Measurements from ENCODE around the gene DNAJC24. TPM values are rescaled to one million over a fixed set of nuclear protein-coding genes. Genes with fewer than 3 reads are reported as not detected.

The DNAJC24 gene
- total RNA-seq, 1 experiment from 2014 or later, result 18.3 TPM

DNA sequence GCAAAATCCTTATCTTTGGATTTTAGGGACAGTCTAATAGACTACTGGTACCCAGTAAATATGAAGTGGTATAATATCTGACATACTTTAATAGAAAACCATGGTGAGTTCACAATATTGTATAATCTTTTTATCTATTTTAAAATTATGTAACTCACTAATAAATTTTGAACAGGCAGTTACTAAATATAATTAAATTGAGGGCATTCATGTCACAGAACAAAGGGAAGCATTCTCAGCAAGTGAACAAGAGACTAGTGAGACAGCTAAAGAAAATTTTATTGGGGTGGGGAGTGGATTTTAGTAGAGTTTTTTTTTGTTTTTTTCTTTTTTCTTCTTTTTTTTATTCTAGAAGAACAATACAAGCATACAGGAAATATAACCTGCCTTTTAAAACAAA, 55.0 kb downstream of the DNAJC24 start:
- no peak overlapping the region for H2AFZ ChIP-seq (ENCODE audit: low read depth, low read length, poor library complexity, severe bottlenecking)
- no peak for TF ChIP-seq SRF (IDR thresholded peaks at IDR 0.05; ENCODE audit: low read depth)
- H3K27me3 ChIP-seq (ENCODE audit: insufficient read depth, low read length), result no peaks in the 10 kb centered on the region
- no peak overlapping the region for H3K9ac ChIP-seq (ENCODE audit: low read length)
- H3K79me2 ChIP-seq (ENCODE audit: insufficient read depth, low read length), result no peaks in the 10 kb centered on the region
- no TSS peak for BruUV-seq (replicated peaks)
- H3K9me3 ChIP-seq (ENCODE audit: control insufficient read depth in 1 of 2, insufficient read depth in 1 of 2, low read depth in 1 of 2, low read length in 2 of 2), result no peaks in the 10 kb centered on the region
- H3K4me3 ChIP-seq (replicated peaks in 1 of 2; ENCODE audit: low read depth in 1 of 2, low read length in 2 of 2), result no peak overlapping the region
- no peaks in the 10 kb centered on the region for H3K4me1 ChIP-seq (ENCODE audit: control insufficient read depth in 1 of 2, insufficient read depth in 2 of 2, low read length in 2 of 2)
- ChIA-PET RAD21 (ENCODE audit: low non-redundant PET in 1 of 2, low total read pairs in 2 of 2, uncharacterized antibody in 2 of 2, unreplicated experiment in 2 of 2) (no interaction called here), POLR2A (interaction anchor here (1.5 kb wide), 1 partner anchor 55 kb away, joined by 3 read pairs; the partner anchor contains the start of genes DCDC1 and DNAJC24), CTCF (no interaction called here)
- H4K20me1 ChIP-seq (ENCODE audit: insufficient read depth), result no peaks in the 10 kb centered on the region
- no peak for ATAC-seq
- no peak overlapping the region for H3K27ac ChIP-seq (ENCODE audit: low read depth, low read length)
- H3K36me3 ChIP-seq (ENCODE audit: control insufficient read depth in 1 of 2, insufficient read depth in 2 of 2, low read length in 2 of 2), result no peaks in the 10 kb centered on the region
- no peak overlapping the region for H3K4me2 ChIP-seq (ENCODE audit: low read length)
- intact Hi-C loops (cut with micrococcal nuclease), result no loop called here
- H3K9me2 ChIP-seq (ENCODE audit: insufficient read depth), result no peaks in the 10 kb centered on the region
- DNase-seq (ENCODE audit: low read depth, low spot score), result no peak

DNA sequence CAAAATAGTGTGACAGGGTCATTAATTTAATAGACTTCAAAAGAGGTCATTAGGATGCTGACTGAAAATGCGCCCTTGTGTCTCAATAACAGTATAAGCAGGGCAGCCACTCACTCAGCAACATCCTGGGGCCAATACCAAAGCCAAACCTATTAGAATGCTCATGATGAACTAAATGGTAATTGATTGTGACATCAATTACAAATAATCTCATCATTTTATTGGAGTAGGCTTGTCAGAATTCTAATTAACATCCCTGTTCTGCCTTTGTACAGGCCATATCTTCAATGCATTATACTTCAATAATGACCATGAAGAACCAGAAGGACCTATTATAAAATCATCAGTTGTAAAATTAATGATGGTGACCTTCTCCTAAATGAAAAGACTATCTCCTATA, 64.2 kb downstream of the DNAJC24 start:
- no peak overlapping the region for H3K4me3 ChIP-seq (replicated peaks in 1 of 2; ENCODE audit: low read depth in 1 of 2, low read length in 2 of 2)
- ATAC-seq (no peak), DNase-seq (ENCODE audit: low read depth, low spot score) (no peak)
- H4K20me1 ChIP-seq (ENCODE audit: insufficient read depth), result no peaks in the 10 kb centered on the region
- H3K36me3 ChIP-seq (ENCODE audit: control insufficient read depth in 1 of 2, insufficient read depth in 2 of 2, low read length in 2 of 2), result peaks cover 2% of the 10 kb centered on the region in 2 experiments; a peak in 1 of 4 replicates
- POLR2A ChIA-PET, result no interaction called here
- no peaks in the 10 kb centered on the region for H3K9me3 ChIP-seq (ENCODE audit: control insufficient read depth in 1 of 2, insufficient read depth in 1 of 2, low read depth in 1 of 2, low read length in 2 of 2)
- intact Hi-C loops (cut with micrococcal nuclease), result no loop called here
- H3K9ac ChIP-seq (ENCODE audit: low read length), result no peak overlapping the region
- no peak overlapping the region for H3K4me2 ChIP-seq (ENCODE audit: low read length)
- RAD21 ChIA-PET (ENCODE audit: low non-redundant PET in 1 of 2, low total read pairs in 2 of 2, uncharacterized antibody in 2 of 2, unreplicated experiment in 2 of 2), result no interaction called here
- CTCF ChIA-PET, result no interaction called here
- H3K9me2 ChIP-seq (ENCODE audit: insufficient read depth), result no peaks in the 10 kb centered on the region
- no peak overlapping the region for H3K27ac ChIP-seq (ENCODE audit: low read depth, low read length)
- H3K4me1 ChIP-seq (ENCODE audit: control insufficient read depth in 1 of 2, insufficient read depth in 2 of 2, low read length in 2 of 2), result peaks cover 0 to 6% of the 10 kb centered on the region in 2 experiments; a peak in 1 of 4 replicates
- no TSS peak for BruUV-seq (replicated peaks)
- H3K79me2 ChIP-seq (ENCODE audit: insufficient read depth, low read length), result no peaks in the 10 kb centered on the region
- no peaks in the 10 kb centered on the region for H3K27me3 ChIP-seq (ENCODE audit: insufficient read depth, low read length)
- H2AFZ ChIP-seq (ENCODE audit: low read depth, low read length, poor library complexity, severe bottlenecking), result no peak overlapping the region
- TF ChIP-seq EGR1 (IDR thresholded peaks at IDR 0.05; ENCODE audit: low read depth) (no peak), EZH2 (IDR thresholded peaks at IDR 0.05) (no peak)
